Coronary artery (tissue), 2 donors: ENCODE results near the gene AKAP1.

Experiments
- DNase-seq: peaks from one replicate; pipeline ENCODE4 v3.0.0-alpha.2; 2017; ENCODE audit warnings: low spot score
- H3K27ac ChIP-seq, 2 donors: fragments of 200-600 bp; sonication (generic); one replicate each; pipeline ENCODE4 v1.5.1; 2016 to 2019
- H3K4me3 ChIP-seq: fragments of 200-600 bp; sonication (generic); 2 replicates; pipeline ENCODE4 v1.5.1; 2016; ENCODE audit warnings: mild to moderate bottlenecking, moderate library complexity
- CTCF ChIP-seq: fragments of 200-600 bp; sonication (generic); IDR thresholded peaks from one replicate; pipeline ENCODE4 v1.5.1; 2019; ENCODE audit warnings: antibody characterized with exemption

AKAP1 gene

GRCh38 chr17:57075193-57075592, 9.9 kb upstream of the AKAP1 start:
- H3K27ac ChIP-seq: no peak overlapping the region
- H3K4me3 ChIP-seq: no peak overlapping the region
- no peak for TF ChIP-seq CTCF
- no peak for DNase-seq

- no peak overlapping the region for H3K4me3 ChIP-seq
- no peak overlapping the region for H3K27ac ChIP-seq
- TF ChIP-seq CTCF: no peak
- no peak for DNase-seq
Observed at GRCh38 chr17:57075785-57076184, 9.3 kb upstream of the AKAP1 start.

GRCh38 chr17:57077000-57077399, 8.0 kb upstream of the AKAP1 start:
- Histone ChIP-seq H3K27ac (no peak overlapping the region), H3K4me3 (no peak overlapping the region)
- DNase-seq: no peak
- no peak for TF ChIP-seq CTCF

GRCh38 chr17:57078274-57078673, 6.8 kb upstream of the AKAP1 start:
- TF ChIP-seq CTCF: no peak
- Histone ChIP-seq H3K4me3 (no peak overlapping the region), H3K27ac (no peak overlapping the region)
- DNase-seq: no peak

GRCh38 chr17:57080718-57081117, 4.3 kb upstream of the AKAP1 start:
- DNase-seq: no peak
- TF ChIP-seq CTCF: no peak
- Histone ChIP-seq H3K27ac (no peak overlapping the region), H3K4me3 (no peak overlapping the region)

- no peak for TF ChIP-seq CTCF
- Histone ChIP-seq H3K4me3 (no peak overlapping the region), H3K27ac (no peak overlapping the region)
- DNase-seq: no peak
Observed at GRCh38 chr17:57082441-57082840, 2.6 kb upstream of the AKAP1 start.

GRCh38 chr17:57084361-57084801, 665 bp upstream of the AKAP1 start:
- DNase-seq: no peak
- no peak for TF ChIP-seq CTCF
- peak overlapping the region; percentile 99 for H3K4me3 ChIP-seq
- peak overlapping the region; percentile 93 to 96 for H3K27ac ChIP-seq
